PFSK-1 (cell line): ENCODE results near the gene EXOC4.

Source experiments
- FOXP2 ChIP-seq: optimal IDR thresholded peaks from 2 replicates; pipeline ENCODE3; 2011; ENCODE audit warnings: borderline replicate concordance, control low read depth, inconsistent platforms; ENCODE audit not compliant: insufficient read depth; ENCODE audit errors: extremely low read length, extremely low read depth
- POLR2AphosphoS5 ChIP-seq: IDR thresholded peaks from 2 replicates; pipeline ENCODE4 v1.6.1; 2012; ENCODE audit warnings: low read depth, mild to moderate bottlenecking, control low read depth, low read length, moderate library complexity
- REST ChIP-seq, 2 experiments: IDR thresholded peaks; 2 replicates each; pipeline versions ENCODE4 v1.6.1 to v1.8.0; 2011 to 2012; ENCODE audit warnings: low read depth in 2 of 2, low read length in 2 of 2, control low read depth in 1 of 2, inconsistent platforms in 1 of 2, mild to moderate bottlenecking in 1 of 2, moderate library complexity in 1 of 2; ENCODE audit not compliant: insufficient read depth in 1 of 2
- SIN3A ChIP-seq: IDR thresholded peaks from 2 replicates; pipeline ENCODE4 v1.6.1; 2012; ENCODE audit warnings: mild to moderate bottlenecking, low read length, moderate library complexity, borderline replicate concordance; ENCODE audit not compliant: insufficient read depth
- TAF1 ChIP-seq: IDR thresholded peaks from 2 replicates; pipeline ENCODE4 v1.6.1; 2012; ENCODE audit warnings: low read length, control low read depth, borderline replicate concordance; ENCODE audit not compliant: insufficient read depth

EXOC4 gene

DNA sequence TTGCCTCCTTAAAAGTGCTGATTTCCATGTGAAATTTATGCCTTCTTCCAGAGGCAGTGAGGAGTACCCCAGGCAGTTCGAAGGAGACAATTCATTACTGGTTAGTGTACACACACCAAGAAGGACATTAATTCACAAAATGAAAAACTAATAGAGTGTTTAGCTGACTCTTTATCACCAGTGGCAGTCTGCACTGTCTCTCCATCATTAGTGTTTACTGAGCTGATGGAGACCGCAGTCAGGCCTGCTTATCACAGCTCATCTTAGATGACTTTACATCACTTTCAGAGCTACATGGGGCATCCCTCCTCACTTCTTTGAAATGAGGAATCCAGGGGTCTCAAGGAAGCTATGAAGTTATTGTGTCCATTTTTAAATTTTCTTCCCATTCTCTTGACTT lies 718.7 kb downstream of the EXOC4 start:
- TF ChIP-seq REST (IDR thresholded peaks at IDR 0.05; ENCODE audit: insufficient read depth in 1 of 2, low read depth in 2 of 2, low read length in 2 of 2): no peak
- TF ChIP-seq POLR2AphosphoS5: no peak
- no peak for TF ChIP-seq SIN3A
- no peak for TF ChIP-seq TAF1
- TF ChIP-seq FOXP2: no peak

DNA sequence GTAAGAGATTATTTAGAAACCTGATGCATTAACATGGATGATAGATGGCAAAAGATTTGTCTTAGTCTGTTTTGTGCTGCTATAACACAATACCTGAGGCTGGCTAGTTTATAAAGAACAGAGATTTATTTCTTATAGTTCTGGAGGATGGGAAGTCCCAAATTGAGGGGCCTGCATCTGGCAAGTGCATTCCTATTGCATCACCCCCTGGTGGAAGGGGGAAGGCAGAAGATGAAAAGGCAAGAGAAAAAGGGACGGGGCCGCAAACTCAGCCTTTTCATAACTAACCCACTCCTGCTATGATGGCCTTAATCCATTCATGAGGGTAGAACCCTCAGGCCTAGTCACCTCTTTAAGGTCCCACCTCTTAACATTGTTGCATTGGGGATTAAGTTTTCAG lies 720.8 kb downstream of the EXOC4 start:
- TF ChIP-seq REST (IDR thresholded peaks at IDR 0.05; ENCODE audit: insufficient read depth in 1 of 2, low read depth in 2 of 2, low read length in 2 of 2) (no peak), SIN3A (no peak), FOXP2 (no peak), TAF1 (no peak), POLR2AphosphoS5 (no peak)

DNA sequence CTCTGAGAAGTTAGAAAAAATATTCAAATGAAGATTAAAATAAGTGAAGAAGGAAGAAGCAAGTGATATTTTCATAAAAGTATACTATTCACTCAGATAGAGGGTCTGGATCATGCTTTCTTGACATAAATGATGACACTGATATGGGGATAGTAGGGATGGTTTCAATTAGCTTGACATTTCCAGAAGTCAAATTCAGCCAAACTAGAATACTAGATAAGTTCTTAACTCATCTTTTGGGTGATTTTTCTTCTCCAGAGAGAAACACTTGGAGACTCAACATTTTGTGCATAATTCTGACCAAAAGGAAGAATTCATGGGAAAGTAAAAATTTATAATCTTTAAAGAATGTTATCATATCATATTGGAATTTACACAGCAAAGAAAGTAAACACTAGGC lies 722.3 kb downstream of the EXOC4 start:
- no peak for TF ChIP-seq SIN3A
- TF ChIP-seq FOXP2: no peak
- TF ChIP-seq TAF1: no peak

- TF ChIP-seq FOXP2: no peak
- TF ChIP-seq TAF1: no peak
- TF ChIP-seq SIN3A: no peak
- TF ChIP-seq POLR2AphosphoS5: no peak
- TF ChIP-seq REST (IDR thresholded peaks at IDR 0.05; ENCODE audit: insufficient read depth in 1 of 2, low read depth in 2 of 2, low read length in 2 of 2): no peak
Observed at GRCh38 chr7:133976140-133976539, 723.3 kb downstream of the EXOC4 start.

- TF ChIP-seq POLR2AphosphoS5 (no peak), SIN3A (no peak), TAF1 (no peak)
Observed at GRCh38 chr7:133977409-133978274, 724.8 kb downstream of the EXOC4 start.

GRCh38 chr7:133978502-133979295 lies 725.8 kb downstream of the EXOC4 start:
- TF ChIP-seq SIN3A: no peak
- no peak for TF ChIP-seq REST (IDR thresholded peaks at IDR 0.05; ENCODE audit: insufficient read depth in 1 of 2, low read depth in 2 of 2, low read length in 2 of 2)
- TF ChIP-seq TAF1: no peak
- TF ChIP-seq FOXP2: no peak
- no peak for TF ChIP-seq POLR2AphosphoS5
